SU-DHL-6 (cell line): ENCODE data around the gene BICC1.

Experiments used
- CTCF ChIP-seq: fragments of 200-600 bp; sonication (generic); IDR thresholded peaks from one replicate; pipeline ENCODE4 v1.5.1; 2017; ENCODE audit warnings: antibody characterized with exemption, mild to moderate bottlenecking, low read length, moderate library complexity; ENCODE audit not compliant: insufficient read depth, poor library complexity, severe bottlenecking
- EZH2phosphoT487 ChIP-seq: fragments of 200-600 bp; sonication (generic), shearing (Covaris generic); conservative IDR thresholded peaks from 2 replicates; pipeline ENCODE4 v1.6.1; 2018; ENCODE audit warnings: mild to moderate bottlenecking, antibody characterized with exemption, low read length, moderate library complexity, mixed read lengths

GRCh38 chr10:58843760-58844159 lies 331.1 kb downstream of the BICC1 start:
- no peak for TF ChIP-seq CTCF
- no peak for TF ChIP-seq EZH2phosphoT487
